GM23338 (cell line): ENCODE measurements around the gene TTLL13. TPM values are rescaled to one million over a fixed set of nuclear protein-coding genes. Genes with fewer than 3 reads are reported as not detected.

Source experiments
- ATAC-seq: fragments of 200-7000 bp; cut with Tn5 transposase; 3 replicates; pipeline ENCODE4 v1.9.1; 2020
- DNase-seq: peaks from one replicate; pipeline ENCODE4 v3.0.0-alpha.2; 2015; ENCODE audit warnings: low spot score
- H2AFZ ChIP-seq: fragments of 200-600 bp; sonication (generic); 2 replicates; pipeline ENCODE4 v1.8.0; 2016; ENCODE audit warnings: antibody characterized with exemption, mild to moderate bottlenecking, moderate library complexity
- H3F3A ChIP-seq: fragments of 200-600 bp; sonication (generic); replicated peaks from 2 replicates; pipeline ENCODE4 v1.8.0; 2017; ENCODE audit warnings: antibody characterized with exemption, mixed run types, low read depth
- H3K27ac ChIP-seq: fragments of 200-600 bp; sonication (generic); 2 replicates; pipeline ENCODE4 v1.6.1; 2016; ENCODE audit warnings: low read depth
- H3K27me3 ChIP-seq: fragments of 200-600 bp; sonication (generic); 2 replicates; pipeline ENCODE4 v1.8.0; 2016; ENCODE audit warnings: mild to moderate bottlenecking, mixed run types, moderate library complexity; ENCODE audit not compliant: insufficient read depth
- H3K36me3 ChIP-seq: fragments of 200-600 bp; sonication (generic); 2 replicates; pipeline ENCODE4 v1.8.0; 2016; ENCODE audit warnings: mild to moderate bottlenecking; ENCODE audit not compliant: insufficient read depth
- H3K4me1 ChIP-seq: fragments of 200-600 bp; sonication (generic); 2 replicates; pipeline ENCODE4 v1.8.0; 2016; ENCODE audit warnings: mild to moderate bottlenecking, moderate library complexity; ENCODE audit not compliant: insufficient read depth
- H3K4me2 ChIP-seq: fragments of 200-600 bp; sonication (generic); 2 replicates; pipeline ENCODE4 v1.7.1; 2017; ENCODE audit warnings: mixed run types
- H3K4me3 ChIP-seq: fragments of 200-600 bp; sonication (generic); 2 replicates; pipeline ENCODE4 v1.6.1; 2016; ENCODE audit warnings: mixed run types
- H3K79me2 ChIP-seq: fragments of 200-600 bp; sonication (generic); replicated peaks from 2 replicates; pipeline ENCODE4 v1.8.0; 2017; ENCODE audit warnings: mild to moderate bottlenecking; ENCODE audit not compliant: insufficient read depth
- H3K9me2 ChIP-seq: fragments of 200-600 bp; sonication (generic); 2 replicates; pipeline ENCODE4 v1.8.0; 2017; ENCODE audit not compliant: insufficient read depth
- H4K20me1 ChIP-seq: fragments of 200-600 bp; sonication (generic); replicated peaks from 2 replicates; pipeline ENCODE4 v1.8.0; 2017; ENCODE audit warnings: mild to moderate bottlenecking; ENCODE audit not compliant: insufficient read depth
- H3K27ac Mint-ChIP-seq: 2 replicates; pipeline ENCODE4 v1.8.0; 2020; ENCODE audit warnings: inconsistent platforms, mild to moderate bottlenecking, moderate library complexity, mixed read lengths
- H3K27me3 Mint-ChIP-seq: 3 replicates; pipeline ENCODE4 v1.8.0; 2022; ENCODE audit warnings: low read depth, mild to moderate bottlenecking, moderate library complexity, mixed read lengths, inconsistent platforms; ENCODE audit not compliant: insufficient read depth, poor library complexity
- H3K36me3 Mint-ChIP-seq: 3 replicates; pipeline ENCODE4 v1.8.0; 2021; ENCODE audit warnings: low read depth, mild to moderate bottlenecking, inconsistent platforms, moderate library complexity, mixed read lengths
- H3K4me1 Mint-ChIP-seq: 3 replicates; pipeline ENCODE4 v1.8.0; 2020; ENCODE audit warnings: mild to moderate bottlenecking, inconsistent platforms, mixed read lengths
- H3K4me3 Mint-ChIP-seq: 3 replicates; pipeline ENCODE4 v1.8.0; 2021; ENCODE audit warnings: moderate library complexity, mild to moderate bottlenecking, inconsistent platforms, mixed read lengths
- H3K9me3 Mint-ChIP-seq: 3 replicates; pipeline ENCODE4 v1.8.0; 2020; ENCODE audit warnings: moderate library complexity, mild to moderate bottlenecking, inconsistent platforms, mixed read lengths
- CTCF ChIP-seq, 2 experiments: fragments of 200-600 bp in 1 of 2; sonication (generic) in 1 of 2; conservative IDR thresholded peaks; 2 replicates each; pipeline versions ENCODE4 v1.5.1 to v1.6.1; 2016 to 2017; ENCODE audit warnings: antibody characterized with exemption in 2 of 2, low read depth in 2 of 2, mild to moderate bottlenecking in 2 of 2, moderate library complexity in 1 of 2
- ETS1 ChIP-seq: IDR thresholded peaks from 2 replicates; pipeline ENCODE4 v1.6.1; 2016; ENCODE audit warnings: antibody characterized with exemption
- JUNB ChIP-seq: IDR thresholded peaks from one replicate; pipeline ENCODE4 v1.6.1; 2016; ENCODE audit warnings: antibody characterized with exemption; ENCODE audit not compliant: unreplicated experiment
- NANOG ChIP-seq: IDR thresholded peaks from 2 replicates; pipeline ENCODE4 v1.6.1; 2016; ENCODE audit warnings: antibody characterized with exemption, borderline replicate concordance
- POLR2AphosphoS5 ChIP-seq: IDR thresholded peaks from 2 replicates; pipeline ENCODE4 v1.6.1; 2016; ENCODE audit warnings: antibody characterized with exemption, low read depth
- ZNF114 ChIP-seq: fragments of 250-450 bp; sonication (Bioruptor Pico); IDR thresholded peaks from 2 replicates; pipeline ENCODE4 v1.5.0; 2020; ENCODE audit warnings: mild to moderate bottlenecking, moderate library complexity
- polyA plus RNA-seq: library from polyadenylated mRNA; unstranded; fragments of >200 nt; fragmentation: Nextera tagmentation; extraction: Ambion mirVana; gene quantifications from 2 replicates; pipeline ENCODE4 v1.2.1, GENCODE V29; 2016
- total RNA-seq: library from RNA; depleted of rRNA; stranded (reverse); fragments of >200 nt; shearing (Covaris generic); gene quantifications from 2 replicates; pipeline ENCODE4 v1.2.3, GENCODE V29; 2014
- TF ChIP-seq, protein P1 (sequence below): fragments of 250-450 bp; sonication (Bioruptor Pico); IDR thresholded peaks from 2 replicates; pipeline ENCODE4 v1.5.0; 2020; ENCODE audit warnings: mild to moderate bottlenecking, moderate library complexity

Gene TTLL13
- total and polyA plus RNA-seq, 2 experiments from 2014 or later: not detected

GRCh38 chr15:90262426-90262825, 13.1 kb downstream of the TTLL13 start (continued):
- TF ChIP-seq, protein P1, sequence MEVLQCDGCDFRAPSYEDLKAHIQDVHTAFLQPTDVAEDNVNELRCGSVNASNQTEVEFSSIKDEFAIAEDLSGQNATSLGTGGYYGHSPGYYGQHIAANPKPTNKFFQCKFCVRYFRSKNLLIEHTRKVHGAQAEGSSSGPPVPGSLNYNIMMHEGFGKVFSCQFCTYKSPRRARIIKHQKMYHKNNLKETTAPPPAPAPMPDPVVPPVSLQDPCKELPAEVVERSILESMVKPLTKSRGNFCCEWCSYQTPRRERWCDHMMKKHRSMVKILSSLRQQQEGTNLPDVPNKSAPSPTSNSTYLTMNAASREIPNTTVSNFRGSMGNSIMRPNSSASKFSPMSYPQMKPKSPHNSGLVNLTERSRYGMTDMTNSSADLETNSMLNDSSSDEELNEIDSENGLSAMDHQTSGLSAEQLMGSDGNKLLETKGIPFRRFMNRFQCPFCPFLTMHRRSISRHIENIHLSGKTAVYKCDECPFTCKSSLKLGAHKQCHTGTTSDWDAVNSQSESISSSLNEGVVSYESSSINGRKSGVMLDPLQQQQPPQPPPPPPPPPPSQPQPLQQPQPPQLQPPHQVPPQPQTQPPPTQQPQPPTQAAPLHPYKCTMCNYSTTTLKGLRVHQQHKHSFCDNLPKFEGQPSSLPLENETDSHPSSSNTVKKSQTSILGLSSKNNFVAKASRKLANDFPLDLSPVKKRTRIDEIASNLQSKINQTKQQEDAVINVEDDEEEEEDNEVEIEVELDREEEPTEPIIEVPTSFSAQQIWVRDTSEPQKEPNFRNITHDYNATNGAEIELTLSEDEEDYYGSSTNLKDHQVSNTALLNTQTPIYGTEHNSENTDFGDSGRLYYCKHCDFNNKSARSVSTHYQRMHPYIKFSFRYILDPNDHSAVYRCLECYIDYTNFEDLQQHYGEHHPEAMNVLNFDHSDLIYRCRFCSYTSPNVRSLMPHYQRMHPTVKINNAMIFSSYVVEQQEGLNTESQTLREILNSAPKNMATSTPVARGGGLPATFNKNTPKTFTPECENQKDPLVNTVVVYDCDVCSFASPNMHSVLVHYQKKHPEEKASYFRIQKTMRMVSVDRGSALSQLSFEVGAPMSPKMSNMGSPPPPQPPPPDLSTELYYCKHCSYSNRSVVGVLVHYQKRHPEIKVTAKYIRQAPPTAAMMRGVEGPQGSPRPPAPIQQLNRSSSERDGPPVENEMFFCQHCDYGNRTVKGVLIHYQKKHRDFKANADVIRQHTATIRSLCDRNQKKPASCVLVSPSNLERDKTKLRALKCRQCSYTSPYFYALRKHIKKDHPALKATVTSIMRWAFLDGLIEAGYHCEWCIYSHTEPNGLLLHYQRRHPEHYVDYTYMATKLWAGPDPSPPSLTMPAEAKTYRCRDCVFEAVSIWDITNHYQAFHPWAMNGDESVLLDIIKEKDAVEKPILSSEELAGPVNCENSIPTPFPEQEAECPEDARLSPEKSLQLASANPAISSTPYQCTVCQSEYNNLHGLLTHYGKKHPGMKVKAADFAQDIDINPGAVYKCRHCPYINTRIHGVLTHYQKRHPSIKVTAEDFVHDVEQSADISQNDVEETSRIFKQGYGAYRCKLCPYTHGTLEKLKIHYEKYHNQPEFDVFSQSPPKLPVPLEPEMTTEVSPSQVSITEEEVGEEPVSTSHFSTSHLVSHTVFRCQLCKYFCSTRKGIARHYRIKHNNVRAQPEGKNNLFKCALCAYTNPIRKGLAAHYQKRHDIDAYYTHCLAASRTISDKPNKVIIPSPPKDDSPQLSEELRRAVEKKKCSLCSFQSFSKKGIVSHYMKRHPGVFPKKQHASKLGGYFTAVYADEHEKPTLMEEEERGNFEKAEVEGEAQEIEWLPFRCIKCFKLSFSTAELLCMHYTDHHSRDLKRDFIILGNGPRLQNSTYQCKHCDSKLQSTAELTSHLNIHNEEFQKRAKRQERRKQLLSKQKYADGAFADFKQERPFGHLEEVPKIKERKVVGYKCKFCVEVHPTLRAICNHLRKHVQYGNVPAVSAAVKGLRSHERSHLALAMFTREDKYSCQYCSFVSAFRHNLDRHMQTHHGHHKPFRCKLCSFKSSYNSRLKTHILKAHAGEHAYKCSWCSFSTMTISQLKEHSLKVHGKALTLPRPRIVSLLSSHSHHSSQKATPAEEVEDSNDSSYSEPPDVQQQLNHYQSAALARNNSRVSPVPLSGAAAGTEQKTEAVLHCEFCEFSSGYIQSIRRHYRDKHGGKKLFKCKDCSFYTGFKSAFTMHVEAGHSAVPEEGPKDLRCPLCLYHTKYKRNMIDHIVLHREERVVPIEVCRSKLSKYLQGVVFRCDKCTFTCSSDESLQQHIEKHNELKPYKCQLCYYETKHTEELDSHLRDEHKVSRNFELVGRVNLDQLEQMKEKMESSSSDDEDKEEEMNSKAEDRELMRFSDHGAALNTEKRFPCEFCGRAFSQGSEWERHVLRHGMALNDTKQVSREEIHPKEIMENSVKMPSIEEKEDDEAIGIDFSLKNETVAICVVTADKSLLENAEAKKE: no peak
- no peak for TF ChIP-seq ETS1

DNA sequence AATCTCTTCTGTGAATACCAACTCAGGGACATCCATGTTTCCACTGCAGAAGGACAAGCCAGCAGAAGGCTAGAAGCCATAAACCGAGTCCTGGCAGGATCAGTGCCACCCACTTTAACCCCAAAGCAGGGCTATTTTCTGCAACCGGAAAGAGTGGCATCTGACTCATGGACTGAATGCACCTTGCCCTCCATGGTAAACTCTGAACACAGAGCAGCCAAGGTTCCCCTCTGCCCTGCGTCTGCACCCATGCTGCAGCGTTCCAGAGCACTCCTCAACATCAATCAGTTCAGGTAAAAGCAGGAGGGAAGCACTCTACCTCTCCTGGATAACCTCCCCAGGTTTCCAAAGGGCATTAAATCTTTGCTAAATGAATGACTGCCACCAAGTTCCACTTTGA, 15.3 kb downstream of the TTLL13 start:
- Mint-ChIP-seq H3K4me3 (peak overlapping the region; percentile 98), H3K27ac (peak overlapping the region; percentile 99), H3K9me3 (no peaks in the 10 kb centered on the region), H3K4me1 (peaks cover 22% of the 10 kb centered on the region), H3K27me3 (peaks cover 14% of the 10 kb centered on the region), H3K36me3 (peaks cover 31% of the 10 kb centered on the region)
- Histone ChIP-seq H3K4me3 (peak overlapping the region; percentile 76), H3K9me2 (no peaks in the 10 kb centered on the region), H3K27ac (peak overlapping the region; percentile 96), H2AFZ (peak overlapping the region; percentile 93; the same call in 1 of the 2 replicates), H3F3A (peaks cover 10% of the 10 kb centered on the region; the same call in 1 of the 2 replicates), H3K4me2 (peak overlapping the region; percentile 89), H3K4me1 (peaks cover 20% of the 10 kb centered on the region), H3K27me3 (no peaks in the 10 kb centered on the region), H3K36me3 (peaks cover 11% of the 10 kb centered on the region; the same call in 1 of the 2 replicates), H4K20me1 (peaks cover 23% of the 10 kb centered on the region), H3K79me2 (peaks cover 42% of the 10 kb centered on the region)
- DNase-seq: no peak
- ATAC-seq: 0 out of 3 replicates have a peak, but pooled peaks have one; percentile 2
- TF ChIP-seq, protein P1: no peak
- TF ChIP-seq ZNF114 (CRISPR knock-in tag): no peak
- no peak for TF ChIP-seq POLR2AphosphoS5
- no peak for TF ChIP-seq NANOG
- no peak for TF ChIP-seq JUNB
- TF ChIP-seq CTCF (conservative IDR thresholded peaks at IDR 0.05; ENCODE audit: low read depth in 2 of 2): no peak
